GM19043 (cell line): ENCODE data around the gene SLC4A11.

ENCODE experiments used
- ATAC-seq: cut with Tn5 transposase; IDR thresholded peaks from one replicate; pipeline ENCODE4 v1.9.1; 2021; ENCODE audit warnings: low read depth; ENCODE audit not compliant: unreplicated experiment

SLC4A11 gene

DNA sequence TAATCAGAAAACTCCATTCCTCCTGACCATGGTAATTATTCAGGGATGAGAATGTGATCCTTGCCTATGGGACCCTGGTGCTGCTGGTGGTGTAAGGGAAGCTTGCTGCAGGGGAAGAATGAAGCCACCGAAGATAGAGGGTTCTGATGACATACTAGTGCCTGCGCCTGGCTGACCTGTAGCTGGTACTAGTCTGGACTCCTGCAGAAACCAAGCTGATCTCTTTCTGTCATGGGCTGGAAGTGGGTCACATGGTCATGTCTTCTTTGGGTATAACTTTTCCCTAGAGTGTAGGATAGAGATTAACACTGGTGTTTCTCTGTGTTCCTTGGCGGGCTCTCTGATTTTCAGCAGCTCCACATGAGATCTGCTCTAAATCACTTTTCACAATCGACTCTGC, 8.6 kb upstream of the SLC4A11 start:
- no peak for ATAC-seq

GRCh38 chr20:3246682-3247081, 7.7 kb upstream of the SLC4A11 start:
- no peak for ATAC-seq

- ATAC-seq: no peak
These were observed 6.7 kb upstream of the SLC4A11 start for GRCh38 chr20:3245711-3246110.

GRCh38 chr20:3245156-3245555, 6.2 kb upstream of the SLC4A11 start:
- ATAC-seq: no peak

DNA sequence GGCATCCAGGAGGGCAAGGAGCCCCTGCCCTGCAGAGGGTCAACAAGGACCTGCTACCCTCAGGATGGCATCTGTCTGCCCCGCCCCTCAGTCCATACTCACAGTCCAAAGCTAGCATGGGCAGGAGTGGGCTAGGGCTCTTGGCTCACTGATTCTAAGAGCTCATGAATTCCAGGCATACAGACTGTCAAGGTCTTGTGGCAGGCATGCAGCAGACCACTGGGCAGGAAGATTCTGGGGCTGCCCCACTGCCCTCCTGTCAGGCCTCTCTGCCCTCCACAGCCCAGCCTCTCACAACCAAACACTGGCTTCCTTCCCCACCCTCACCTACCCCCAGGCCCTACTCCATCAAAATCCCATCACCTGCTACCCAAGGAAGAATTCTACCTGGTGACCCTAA, 5.6 kb upstream of the SLC4A11 start:
- no peak for ATAC-seq

DNA sequence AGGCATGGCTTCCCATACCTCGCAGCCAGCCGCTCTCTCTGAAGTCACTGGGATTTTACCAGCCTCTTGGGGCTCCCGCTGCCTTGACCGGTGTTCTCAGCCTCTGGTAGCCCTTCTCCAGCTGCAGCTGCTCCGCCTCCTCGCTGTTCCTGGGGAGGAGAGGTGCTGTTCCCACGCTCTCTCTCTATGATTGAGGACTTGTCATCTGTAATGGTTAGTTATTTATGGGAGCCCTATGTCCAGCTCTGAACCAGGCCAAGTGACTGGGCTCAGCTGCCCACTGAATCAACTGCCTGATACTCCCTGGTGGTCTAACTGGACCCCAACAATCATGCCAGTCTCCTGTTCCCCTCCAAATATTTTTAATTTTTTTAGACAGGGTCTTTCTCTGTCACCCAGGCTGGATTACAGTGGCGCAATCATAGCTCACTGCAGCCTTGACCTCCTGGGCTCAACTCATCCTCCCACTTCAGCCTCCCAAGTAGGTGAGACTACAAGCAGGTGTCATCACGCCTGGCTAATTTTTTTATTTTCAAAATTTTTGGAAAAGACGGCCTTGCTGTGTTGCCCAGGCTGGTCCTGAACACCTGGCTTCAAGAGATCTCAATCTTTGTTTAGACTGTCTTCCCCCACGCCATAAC, 4.8 kb upstream of the SLC4A11 start:
- ATAC-seq: no peak

DNA sequence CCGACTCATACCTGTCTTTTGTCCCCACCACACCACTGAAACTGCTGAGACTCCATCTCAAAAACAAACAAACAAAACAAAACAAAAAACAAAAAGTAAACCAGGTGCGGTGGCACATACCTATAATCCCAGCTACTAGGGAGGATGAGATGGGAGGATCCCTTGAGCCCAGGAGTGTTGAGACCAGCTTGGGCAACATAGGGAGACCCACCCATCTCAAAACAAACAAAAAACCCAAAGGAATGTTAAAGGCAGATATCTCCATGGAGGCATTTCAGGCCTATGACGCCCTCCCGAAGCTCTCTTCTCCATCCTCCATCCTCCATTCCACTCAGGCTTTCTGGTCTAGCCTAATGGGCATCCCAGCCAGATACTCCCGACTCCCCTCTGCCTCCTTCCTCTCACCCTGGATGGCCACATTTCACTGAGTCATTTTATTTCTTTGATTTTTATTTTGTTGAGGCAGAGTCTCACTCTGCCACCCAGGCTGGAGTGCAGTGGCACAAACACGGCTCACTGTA, 3.2 kb upstream of the SLC4A11 start:
- ATAC-seq: no peak

DNA sequence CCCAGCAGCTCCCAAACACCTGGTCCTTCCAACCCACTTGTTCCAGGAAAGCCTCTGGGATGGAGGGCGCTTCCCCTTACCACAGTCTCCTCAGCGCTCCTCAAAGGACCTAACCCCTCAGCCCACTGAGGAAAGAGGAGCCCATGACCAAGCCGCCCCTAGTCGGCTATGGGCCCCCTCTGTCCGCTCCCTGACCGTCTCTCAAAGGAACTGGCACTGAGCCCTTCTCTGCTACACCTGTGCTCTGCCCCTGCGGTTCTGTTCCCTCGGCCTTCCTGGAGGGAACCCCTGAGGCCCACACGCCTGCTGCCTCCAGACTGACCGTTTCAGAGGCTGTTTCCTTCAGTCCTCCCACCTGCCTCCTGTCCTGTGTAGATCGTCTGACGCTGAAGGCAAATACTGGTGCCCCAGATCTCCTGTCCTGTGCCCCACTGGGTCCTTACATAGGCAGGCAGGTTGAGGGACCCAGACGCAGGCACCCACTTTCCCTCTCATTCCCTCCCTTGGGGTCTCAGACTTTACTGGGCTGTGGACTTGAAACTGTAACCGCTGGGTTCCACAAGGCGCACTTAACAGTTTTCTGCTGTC, 1.9 kb upstream of the SLC4A11 start:
- no peak for ATAC-seq

DNA sequence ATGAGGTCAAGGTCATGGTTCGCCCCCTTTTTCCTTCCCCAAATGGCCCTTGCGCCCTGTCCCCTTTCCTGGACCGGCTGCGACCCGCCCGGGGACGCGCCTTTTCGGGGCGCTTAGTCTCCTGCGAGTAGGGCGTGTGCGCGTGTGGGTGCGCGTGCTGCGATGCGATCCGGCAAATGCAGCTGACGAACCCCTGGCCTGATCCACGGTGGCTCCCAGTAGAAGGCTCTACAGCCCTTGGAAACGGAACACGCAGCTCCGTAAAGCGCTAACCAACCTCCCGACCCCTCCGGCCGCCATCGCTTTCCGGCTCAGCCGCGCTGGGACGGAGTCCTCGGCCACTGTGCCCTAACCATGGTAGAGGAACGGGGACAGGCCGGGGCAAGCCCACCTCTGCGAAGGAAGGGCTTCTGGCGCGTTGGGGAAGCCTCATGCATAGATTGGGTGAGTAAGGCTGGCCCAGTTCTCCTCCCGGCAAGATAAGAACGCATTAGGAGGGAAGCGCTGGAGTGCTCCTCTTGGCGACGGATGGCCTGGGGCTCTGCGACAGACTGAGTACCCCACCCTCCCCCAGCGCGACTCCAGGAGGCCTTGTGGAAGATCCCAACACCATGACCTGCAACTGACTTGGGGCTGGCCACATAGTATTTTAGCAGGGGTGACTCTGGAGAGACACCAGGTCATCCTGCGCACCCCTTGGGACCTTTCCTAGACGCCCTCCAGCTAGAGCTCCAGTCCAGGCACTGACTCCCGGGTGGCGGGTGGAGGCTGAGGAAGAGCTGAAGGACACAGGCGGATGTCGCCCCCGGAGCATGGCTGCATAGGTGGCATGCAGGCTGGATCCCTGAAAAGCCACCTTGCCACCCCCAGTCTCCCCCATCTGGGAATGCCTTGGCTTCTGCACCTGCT, 1.1 kb upstream of the SLC4A11 start:
- no peak for ATAC-seq

GRCh38 chr20:3238616-3239025, 369 bp downstream of the SLC4A11 start:
- no peak for ATAC-seq

DNA sequence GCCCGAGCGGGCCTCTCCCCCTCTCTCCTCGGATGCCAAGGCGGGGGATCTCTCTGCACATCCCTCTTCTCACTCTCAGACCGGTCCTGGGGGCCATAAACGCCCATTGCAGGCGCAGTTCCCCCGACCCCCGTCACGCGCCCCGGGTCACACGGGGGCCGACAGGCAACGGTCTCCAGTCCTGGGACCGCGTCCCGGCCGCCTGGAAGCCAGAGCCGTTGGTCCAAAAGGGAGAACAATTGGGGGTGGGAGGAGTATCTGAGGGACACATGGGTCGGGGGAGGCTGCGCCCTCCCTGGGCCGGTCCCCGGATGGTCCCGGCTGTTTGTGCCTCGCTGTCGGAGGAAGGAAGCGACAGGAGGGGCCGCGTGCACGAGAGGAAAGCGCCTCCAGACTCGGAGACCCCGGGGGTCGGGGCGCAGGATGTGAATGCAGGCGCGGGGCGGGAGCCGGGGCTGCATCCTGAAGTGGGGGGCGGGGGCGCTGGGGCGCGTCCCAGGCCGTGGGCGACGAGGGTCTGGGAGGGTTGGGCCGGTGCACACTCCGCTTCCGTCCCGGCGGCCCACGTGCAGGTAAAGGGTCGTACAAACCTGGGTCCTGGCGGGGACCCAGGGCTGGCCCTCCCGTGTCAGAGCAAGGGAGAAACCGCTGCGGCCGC, 903 bp downstream of the SLC4A11 start:
- ATAC-seq: no peak

DNA sequence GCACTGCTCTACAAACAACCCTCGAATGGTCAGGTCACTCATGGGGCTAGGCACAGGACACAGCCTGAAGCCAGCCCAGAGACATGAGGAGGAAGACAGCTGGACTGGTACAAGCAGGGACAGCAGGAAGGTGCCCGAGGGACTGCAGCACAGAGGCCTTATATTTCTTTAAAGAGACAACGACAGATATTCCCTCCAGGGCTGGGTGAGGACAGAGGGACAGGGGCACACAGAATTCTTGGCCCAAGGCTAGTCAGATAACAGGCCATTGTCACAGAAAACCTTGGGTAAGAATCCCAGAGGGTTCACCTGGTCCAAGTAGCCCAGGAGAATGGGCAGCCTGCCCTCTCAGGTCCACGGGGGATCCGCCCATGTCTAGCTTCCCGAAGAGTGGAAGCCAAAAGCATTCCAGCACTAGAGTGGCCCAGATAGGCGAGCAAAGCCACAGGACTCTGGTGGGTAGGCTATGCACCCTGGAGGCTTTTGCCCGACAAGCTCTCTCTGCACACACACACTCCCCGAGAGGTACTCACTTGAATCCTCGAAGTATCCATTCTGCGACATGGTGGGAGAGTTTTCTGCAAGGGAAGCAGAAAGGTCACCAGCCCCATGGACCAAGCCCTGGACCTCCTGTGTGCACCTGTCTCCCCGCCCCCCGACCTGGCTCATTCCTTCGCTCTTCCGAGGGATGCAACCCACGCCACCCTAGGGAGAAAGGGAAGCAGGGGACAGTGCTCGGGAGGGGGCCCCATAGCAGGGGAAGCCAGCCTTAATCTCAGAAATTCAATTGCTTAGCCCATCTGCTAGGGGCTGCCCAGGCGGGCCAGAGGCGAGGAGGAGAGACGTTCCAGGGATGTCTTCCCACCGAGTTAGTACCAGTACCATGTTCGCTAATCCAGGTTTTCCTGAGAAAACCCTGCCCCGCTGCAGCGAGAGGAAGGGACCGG, 1.7 kb downstream of the SLC4A11 start:
- ATAC-seq: no peak

GRCh38 chr20:3235666-3236324, 3.2 kb downstream of the SLC4A11 start:
- ATAC-seq: no peak

- no peak for ATAC-seq
These were observed 4.9 kb downstream of the SLC4A11 start for GRCh38 chr20:3233991-3234498.

DNA sequence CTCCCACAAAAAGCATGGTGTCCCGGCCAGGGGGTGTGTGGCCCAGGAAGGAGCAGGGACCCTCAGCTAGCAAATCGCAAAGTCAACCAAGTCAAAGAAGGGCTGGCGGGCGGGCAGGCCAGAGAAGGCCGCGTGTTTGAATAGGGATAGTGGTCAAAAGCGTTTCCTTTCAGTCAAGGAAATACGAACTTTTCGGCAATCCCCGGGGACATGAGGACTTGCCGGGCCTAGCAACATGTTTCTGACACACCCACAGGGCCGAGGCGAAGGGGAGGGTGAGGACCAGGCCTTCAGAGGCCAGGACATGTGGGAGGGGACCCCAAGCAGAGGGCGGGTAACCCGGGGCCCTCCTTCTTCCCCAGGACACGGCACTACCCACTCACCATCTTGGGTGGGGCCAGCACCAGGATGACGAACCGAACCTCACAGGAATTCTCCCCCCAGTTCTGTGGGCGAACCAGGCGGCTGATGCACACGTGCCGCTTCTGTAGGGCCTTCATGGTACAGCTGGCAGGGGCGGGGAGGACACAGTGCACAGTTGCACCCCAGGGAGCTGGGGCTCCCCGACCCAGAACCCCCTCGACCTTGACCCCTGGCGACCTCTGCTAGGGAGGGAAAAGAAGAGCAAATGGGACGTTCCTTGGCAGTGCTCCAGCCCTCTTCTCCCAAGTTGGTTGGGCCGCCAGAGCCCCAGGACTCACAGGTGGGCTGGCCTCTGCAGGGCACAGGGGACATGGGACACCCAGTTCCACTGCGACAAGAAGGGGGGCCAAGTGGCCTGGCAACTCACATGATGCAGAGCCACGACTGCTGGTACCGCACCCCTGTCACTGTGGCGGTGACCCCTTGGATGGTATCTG, 5.6 kb downstream of the SLC4A11 start:
- ATAC-seq: no peak

- no peak for ATAC-seq
These were observed 7.0 kb downstream of the SLC4A11 start for GRCh38 chr20:3231889-3232588.

GRCh38 chr20:3231116-3231515, 7.9 kb downstream of the SLC4A11 start:
- ATAC-seq: no peak

DNA sequence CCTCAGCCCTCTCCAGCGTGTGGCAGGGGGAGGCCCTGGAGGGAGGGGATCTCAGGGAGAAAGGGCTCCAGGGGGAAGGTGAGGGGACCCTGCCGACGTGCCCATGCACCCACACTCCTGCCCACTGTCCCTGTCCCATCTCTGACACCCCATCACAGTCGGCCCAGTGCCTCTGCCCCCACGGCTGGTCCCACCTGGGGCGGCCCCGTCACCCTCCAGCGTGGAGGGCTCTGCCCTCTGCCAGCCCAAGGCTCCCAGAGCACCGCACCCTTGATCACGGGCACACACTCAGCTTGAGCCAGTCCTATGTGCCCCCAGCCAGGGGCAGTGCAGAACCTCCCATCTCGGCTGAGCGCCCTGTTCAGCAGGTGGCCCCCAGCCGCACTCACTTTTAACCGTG, 9.2 kb downstream of the SLC4A11 start:
- ATAC-seq: no peak
